GM12801 (cell line): Measurements from ENCODE around the gene DNASE2B.

Experiments used
- CTCF ChIP-seq: IDR thresholded peaks from one replicate; pipeline ENCODE4 v1.5.1; 2011; ENCODE audit warnings: control low read depth; ENCODE audit not compliant: insufficient read length; ENCODE audit errors: extremely low read depth

The DNASE2B gene

GRCh38 chr1:84356881-84357280, 41.4 kb upstream of the DNASE2B start:
- no peak for TF ChIP-seq CTCF

- no peak for TF ChIP-seq CTCF
Measured at GRCh38 chr1:84358695-84359094, 39.6 kb upstream of the DNASE2B start.

GRCh38 chr1:84360316-84360715, 38.0 kb upstream of the DNASE2B start:
- no peak for TF ChIP-seq CTCF

- no peak for TF ChIP-seq CTCF
Measured at GRCh38 chr1:84361796-84362195, 36.5 kb upstream of the DNASE2B start.

GRCh38 chr1:84363019-84363418, 35.3 kb upstream of the DNASE2B start:
- no peak for TF ChIP-seq CTCF

- no peak for TF ChIP-seq CTCF
Measured at GRCh38 chr1:84363622-84364021, 34.7 kb upstream of the DNASE2B start.

GRCh38 chr1:84365225-84366221, 32.8 kb upstream of the DNASE2B start:
- no peak for TF ChIP-seq CTCF
